Stimulated activated CD8-positive, alpha-beta memory T cell treated with anti-CD3 and anti-CD28 coated beads, Interleukin-4, amount 100 ng/mL, for 4 hours (primary cell): ENCODE results near the gene PAPOLB.
"Not testable (repeated sequence)": the region's sequence is repeated elsewhere in the genome, so short reads cannot be mapped to it uniquely, and the experiment has no call there.

ENCODE experiments used
- DNase-seq, 2 donors: peaks; one replicate each; pipeline ENCODE4 v3.0.0-alpha.2; 2020; ENCODE audit warnings: low read depth in 2 of 2, low spot score in 1 of 2

The PAPOLB gene

GRCh38 chr7:4861673-4862072 lies at the start of gene PAPOLB:
Gene PAPOLB (minus strand): TSS chr7:4862030. CDS start chr7:4861810, 220 bp downstream.
- DNase-seq = no peak

- no peak for DNase-seq
Measured at GRCh38 chr7:4911111-4911828, 49.4 kb upstream of the PAPOLB start.

DNA sequence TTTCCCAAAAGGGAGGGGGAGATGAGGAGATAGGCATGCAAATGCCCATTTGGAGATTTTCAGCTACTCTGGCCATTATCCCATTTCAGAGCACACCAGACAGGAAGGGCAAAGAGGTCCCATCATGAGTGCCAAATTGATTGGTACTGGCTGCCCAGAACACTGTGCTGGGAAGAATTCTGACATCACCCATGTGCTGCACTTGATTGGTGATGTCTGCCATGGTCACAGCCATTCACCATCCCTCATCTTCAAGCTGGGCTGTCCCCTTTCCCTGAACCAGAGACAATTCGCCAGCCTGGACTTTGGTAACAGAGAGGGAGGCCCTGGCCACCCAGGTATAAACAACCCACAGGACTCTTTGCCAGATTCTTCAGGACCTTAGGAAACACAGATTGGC lies 44.9 kb upstream of the PAPOLB start:
- DNase-seq = no peak

GRCh38 chr7:4905171-4905570 lies 43.3 kb upstream of the PAPOLB start:
- DNase-seq = no peak

DNA sequence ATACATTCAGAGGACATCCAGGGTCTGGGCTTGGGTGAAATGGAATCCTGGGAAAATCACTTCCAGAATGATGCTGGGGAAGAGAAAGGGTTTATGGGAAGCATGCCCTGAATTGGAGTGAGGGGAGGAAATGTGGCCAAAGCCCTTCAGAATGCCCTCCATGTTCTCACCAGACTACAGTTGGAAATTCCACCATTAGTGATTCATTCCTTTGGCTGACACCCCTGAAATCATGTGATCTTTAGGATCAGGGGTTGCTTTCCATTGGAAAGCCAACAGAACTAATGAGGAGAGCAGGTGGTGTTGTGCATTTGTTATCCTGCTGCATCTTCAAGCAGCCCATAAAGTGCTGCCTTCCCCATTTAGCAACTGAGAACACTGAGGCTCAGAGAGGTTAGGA lies 42.5 kb upstream of the PAPOLB start:
- DNase-seq = no peak

DNA sequence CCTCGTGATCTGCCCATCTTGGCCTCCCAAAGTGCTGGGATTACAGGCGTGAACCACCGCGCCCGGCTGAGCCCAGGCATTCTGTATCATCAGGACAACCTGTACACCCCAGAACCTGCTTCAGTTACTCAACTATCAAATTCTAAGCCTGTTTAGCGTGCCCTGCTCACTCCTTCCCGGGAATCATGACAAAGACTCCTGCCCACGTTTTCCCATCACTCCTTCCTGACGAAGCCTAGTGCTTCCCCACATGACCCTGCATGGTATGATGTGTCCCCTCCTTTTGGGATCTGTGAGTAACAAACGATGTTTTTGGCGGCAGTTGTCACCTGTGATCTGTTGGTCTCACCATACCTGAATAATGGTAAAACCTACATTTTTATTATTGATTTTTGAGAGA lies 33.9 kb upstream of the PAPOLB start:
- no peak for DNase-seq

- DNase-seq = no peak
Measured at GRCh38 chr7:4894482-4894881, 32.7 kb upstream of the PAPOLB start.

GRCh38 chr7:4893929-4894475 lies 32.2 kb upstream of the PAPOLB start:
- DNase-seq = no peak

DNA sequence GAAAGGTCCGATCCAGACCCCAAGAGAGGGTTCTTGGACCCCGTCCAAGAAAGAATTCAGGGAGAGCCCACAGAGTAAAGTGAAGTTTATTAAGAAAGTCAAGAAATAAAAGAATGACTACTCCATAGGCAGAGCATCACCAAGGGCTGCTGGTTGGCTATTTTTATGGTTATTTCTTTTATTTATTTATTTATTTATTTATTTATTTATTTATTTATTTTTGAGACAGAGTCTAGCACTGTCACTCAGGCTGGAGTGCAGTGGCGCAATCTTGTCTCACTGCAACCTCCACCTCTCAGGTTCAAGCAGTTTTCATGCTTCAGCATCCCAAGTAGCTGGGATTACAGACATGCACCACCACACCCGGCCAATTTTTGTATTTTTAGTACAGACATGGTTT lies 31.4 kb upstream of the PAPOLB start:
- not testable (repeated sequence) for DNase-seq

- DNase-seq = not testable (repeated sequence)
Measured at GRCh38 chr7:4891522-4891921, 29.7 kb upstream of the PAPOLB start.

GRCh38 chr7:4889682-4890081 lies 27.9 kb upstream of the PAPOLB start:
- DNase-seq = no peak

- DNase-seq = no peak
Measured at GRCh38 chr7:4888161-4888560, 26.3 kb upstream of the PAPOLB start.

DNA sequence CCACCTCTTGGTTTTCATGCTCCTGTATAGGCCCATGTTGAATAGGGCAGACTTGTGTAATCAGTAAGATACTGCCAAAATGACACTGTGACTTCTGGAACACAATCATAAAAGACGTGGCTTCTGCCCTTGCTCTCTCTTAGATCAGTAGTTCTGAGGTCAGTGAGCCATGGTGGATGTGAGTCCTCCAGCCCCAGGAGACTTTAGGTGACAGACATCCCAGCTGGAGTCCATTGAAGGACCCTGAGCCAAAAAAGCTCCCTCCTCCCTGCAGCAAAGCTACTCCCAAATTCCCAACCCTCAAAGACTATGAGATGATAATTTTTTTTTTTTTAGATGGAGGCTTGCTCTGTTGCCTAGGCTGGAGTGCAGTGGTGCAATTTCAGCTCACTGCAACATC lies 24.8 kb upstream of the PAPOLB start:
- DNase-seq = no peak

GRCh38 chr7:4885317-4885807 lies 23.5 kb upstream of the PAPOLB start:
- DNase-seq = no peak

GRCh38 chr7:4884164-4884563 lies 22.3 kb upstream of the PAPOLB start:
- no peak for DNase-seq

- DNase-seq = peak; percentile 60 to 68
Measured at GRCh38 chr7:4883372-4884144, 21.7 kb upstream of the PAPOLB start, which contains the start of gene RADIL. Gene RADIL (minus strand): TSS chr7:4883716. CDS start chr7:4878139, 5,577 bp downstream.

GRCh38 chr7:4883033-4883371 lies 21.2 kb upstream of the PAPOLB start:
- DNase-seq = no peak

DNA sequence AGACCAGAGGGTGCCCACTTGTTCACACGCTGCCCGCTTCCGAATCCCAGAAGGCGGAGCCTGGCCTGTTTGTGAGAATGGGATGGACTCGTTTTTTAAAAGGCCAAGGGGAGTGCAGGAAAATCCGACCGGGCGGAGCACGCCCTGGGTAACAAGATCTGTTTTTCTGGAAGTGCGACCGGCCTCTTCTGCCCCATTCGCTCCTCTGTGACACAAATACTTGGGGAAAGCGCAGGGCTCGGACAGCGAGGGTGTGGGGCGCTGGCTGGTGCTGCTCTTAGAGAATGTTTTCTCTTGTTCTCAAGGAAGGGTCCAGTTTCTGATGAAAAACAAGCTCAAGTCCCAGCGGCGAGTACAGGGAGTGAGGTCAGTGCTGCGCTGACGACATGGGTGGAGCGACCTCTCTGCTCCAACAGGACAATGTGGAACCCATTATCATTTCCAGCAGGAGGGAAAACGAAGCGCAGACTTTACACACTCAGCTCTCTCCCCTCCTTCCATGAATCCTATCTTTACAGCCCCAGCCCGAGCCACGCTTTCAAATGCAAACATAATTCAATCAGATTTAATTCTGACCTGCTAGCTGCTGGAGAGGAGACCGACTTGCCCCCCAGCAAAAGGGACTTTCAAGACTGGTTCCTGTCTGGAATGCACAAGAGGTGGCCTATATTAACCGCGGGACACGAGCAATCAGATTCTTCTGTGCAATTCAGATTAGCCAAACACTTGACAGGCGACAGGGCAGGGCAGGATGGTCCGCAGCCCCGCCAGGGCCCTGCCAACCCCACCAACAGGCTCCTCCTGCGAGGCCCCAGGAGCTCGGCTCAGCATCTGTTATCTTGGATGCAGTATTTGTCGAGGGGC lies 20.6 kb upstream of the PAPOLB start:
- no peak for DNase-seq

GRCh38 chr7:4880218-4880617 lies 18.4 kb upstream of the PAPOLB start:
- DNase-seq = no peak

DNA sequence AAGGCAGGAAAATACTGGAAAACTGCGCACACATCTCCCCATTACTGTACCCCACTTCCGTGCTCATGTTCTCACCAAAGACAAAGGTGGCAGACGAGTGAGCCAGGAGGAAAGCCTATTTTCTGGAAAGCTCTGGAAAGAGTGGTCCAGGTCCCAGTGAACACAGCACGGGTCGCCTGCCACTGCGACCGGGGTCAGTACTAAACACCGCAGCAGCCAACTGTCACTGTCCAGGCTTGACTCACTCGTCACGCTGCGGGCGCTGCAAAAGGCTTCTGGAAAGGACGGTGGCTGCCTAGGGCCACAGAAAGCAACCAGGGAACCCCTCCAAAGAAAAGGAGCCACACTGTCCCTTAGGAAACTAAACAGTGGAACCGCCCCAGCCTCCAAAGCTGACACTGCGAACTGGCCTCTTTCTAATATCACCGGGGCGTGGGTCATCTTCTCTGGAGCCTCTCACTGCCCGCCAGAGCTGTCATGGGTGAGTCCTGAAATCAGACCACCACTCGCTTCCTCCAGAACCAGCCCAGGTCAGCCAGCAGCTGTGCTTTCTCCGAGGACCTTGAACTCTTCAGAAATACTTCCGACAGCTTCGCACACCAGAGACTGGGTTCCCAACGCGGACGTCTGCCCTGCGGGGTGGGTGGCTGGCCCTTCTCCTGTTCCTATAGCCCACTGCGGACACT lies 17.7 kb upstream of the PAPOLB start:
- DNase-seq = no peak
